HCT116 (cell line): ENCODE results near the gene ANKRD13C. TPM values are rescaled to one million over a fixed set of nuclear protein-coding genes. Genes with fewer than 3 reads are reported as not detected.

ENCODE experiments used
- ATAC-seq: fragments of 200-7000 bp; cut with Tn5 transposase; 2 replicates; pipeline ENCODE4 v1.9.1; 2020; ENCODE audit warnings: mild to moderate bottlenecking, moderate library complexity
- BruUV-seq: library from RNA; stranded (reverse); fragments of 400-500 nt; replicated peaks from 2 replicates; lab custom pipeline; 2021; lab: Mats Ljungman, UMichigan
- CTCF ChIA-PET: fragments of 300-600 bp; sonication (Branson Sonifier 250); formaldehyde crosslinking; loops from one replicate; lab custom pipeline; 2021; ENCODE audit warnings: antibody characterized with exemption; lab: Charles Lee
- POLR2A ChIA-PET: fragments of 300-600, 350-600 bp; sonication (Branson Sonifier 250); formaldehyde crosslinking; loops from one replicate; lab custom pipeline; 2021; ENCODE audit warnings: antibody characterized with exemption; lab: Charles Lee
- RAD21 ChIA-PET, 2 experiments: fragments of 300-600 bp; sonication (Branson Sonifier 250); formaldehyde crosslinking; loops; one replicate each; lab custom pipeline; 2023; ENCODE audit warnings: low total read pairs in 2 of 2; ENCODE audit not compliant: uncharacterized antibody in 2 of 2, unreplicated experiment in 2 of 2, low non-redundant PET in 1 of 2; lab: Charles Lee
- DNase-seq: peaks from one replicate; pipeline ENCODE4 v3.0.0-alpha.2; 2010; ENCODE audit warnings: low read depth, low spot score
- H2AFZ ChIP-seq: fragments of 200-600 bp; shearing (Covaris generic), sonication (generic); 2 replicates; pipeline ENCODE4 v1.6.1; 2017; ENCODE audit warnings: low read depth, mixed run types, mixed read lengths, antibody characterized with exemption, low read length; ENCODE audit not compliant: poor library complexity, severe bottlenecking
- H3K27ac ChIP-seq: 2 replicates; pipeline ENCODE4 v1.5.1; 2012; ENCODE audit warnings: low read depth, low read length
- H3K27me3 ChIP-seq: fragments of 200-600 bp; sonication (generic); 2 replicates; pipeline ENCODE4 v1.6.1; 2016; ENCODE audit warnings: mixed run types, low read length, mixed read lengths; ENCODE audit not compliant: insufficient read depth
- H3K36me3 ChIP-seq, 2 experiments: fragments of 200-500 bp in 1 of 2; fragments of 200-600 bp in 1 of 2; sonication (Bioruptor generic) in 1 of 2; sonication (generic) in 1 of 2; 2 replicates each; pipeline versions ENCODE4 v1.5.1 to v1.6.1; 2014 to 2016; ENCODE audit warnings: low read length in 2 of 2, inconsistent platforms in 1 of 2, mixed read lengths in 1 of 2, mixed run types in 1 of 2; ENCODE audit not compliant: insufficient read depth in 2 of 2, control insufficient read depth in 1 of 2
- H3K4me1 ChIP-seq, 2 experiments: fragments of 200-600 bp in 1 of 2; sonication (generic) in 1 of 2; 2 replicates each; pipeline versions ENCODE4 v1.5.1 to v1.6.1; 2012 to 2017; ENCODE audit warnings: low read length in 2 of 2, inconsistent platforms in 1 of 2, mild to moderate bottlenecking in 1 of 2, mixed read lengths in 1 of 2, mixed run types in 1 of 2, moderate library complexity in 1 of 2; ENCODE audit not compliant: insufficient read depth in 2 of 2, control insufficient read depth in 1 of 2
- H3K4me2 ChIP-seq: fragments of 200-600 bp; sonication (generic); 2 replicates; pipeline ENCODE4 v1.6.1; 2017; ENCODE audit warnings: mixed run types, low read length, mixed read lengths
- H3K4me3 ChIP-seq, 2 experiments: fragments of 200-600 bp in 1 of 2; sonication (generic) in 1 of 2; replicated peaks in 1 of 2; 2 replicates each; pipeline ENCODE4 v1.5.1; 2011 to 2016; ENCODE audit warnings: low read length in 2 of 2, control low read depth in 1 of 2, low read depth in 1 of 2, mild to moderate bottlenecking in 1 of 2, mixed read lengths in 1 of 2, mixed run types in 1 of 2
- H3K79me2 ChIP-seq: fragments of 200-600 bp; sonication (generic); 2 replicates; pipeline ENCODE4 v1.6.1; 2017; ENCODE audit warnings: mild to moderate bottlenecking, mixed run types, low read length, moderate library complexity, mixed read lengths; ENCODE audit not compliant: insufficient read depth
- H3K9ac ChIP-seq: fragments of 200-600 bp; sonication (generic); 2 replicates; pipeline ENCODE4 v1.6.1; 2016; ENCODE audit warnings: low read length, mixed read lengths
- H3K9me2 ChIP-seq: fragments of 200-600 bp; sonication (generic), shearing (Covaris generic); 2 replicates; pipeline ENCODE4 v1.6.1; 2017; ENCODE audit warnings: mixed run types, mild to moderate bottlenecking, moderate library complexity; ENCODE audit not compliant: insufficient read depth
- H3K9me3 ChIP-seq, 2 experiments: fragments of 200-500 bp in 1 of 2; fragments of 200-600 bp in 1 of 2; sonication (Bioruptor generic) in 1 of 2; sonication (generic) in 1 of 2; 2 replicates each; pipeline ENCODE4 v1.6.1; 2014 to 2017; ENCODE audit warnings: low read length in 2 of 2, mixed read lengths in 2 of 2, inconsistent platforms in 1 of 2, low read depth in 1 of 2, mild to moderate bottlenecking in 1 of 2, mixed run types in 1 of 2, moderate library complexity in 1 of 2; ENCODE audit not compliant: control insufficient read depth in 1 of 2, insufficient read depth in 1 of 2
- H4K20me1 ChIP-seq: fragments of 200-600 bp; sonication (generic), shearing (Covaris generic); 2 replicates; pipeline ENCODE4 v1.6.1; 2017; ENCODE audit warnings: mixed run types, mild to moderate bottlenecking, moderate library complexity; ENCODE audit not compliant: insufficient read depth
- EGR1 ChIP-seq: IDR thresholded peaks from 2 replicates; pipeline ENCODE4 v1.6.1; 2012; ENCODE audit warnings: low read depth
- ELF1 ChIP-seq: IDR thresholded peaks from 2 replicates; pipeline ENCODE4 v1.6.1; 2012; ENCODE audit warnings: low read depth, borderline replicate concordance
- JUND ChIP-seq: IDR thresholded peaks from 2 replicates; pipeline ENCODE4 v1.6.1; 2012
- POLR2AphosphoS5 ChIP-seq: IDR thresholded peaks from 2 replicates; pipeline ENCODE4 v1.6.1; 2011; ENCODE audit warnings: mild to moderate bottlenecking, low read depth, low read length, moderate library complexity
- RAD21 ChIP-seq: IDR thresholded peaks from 2 replicates; pipeline ENCODE4 v1.6.1; 2012; ENCODE audit warnings: low read depth, mild to moderate bottlenecking
- SP1 ChIP-seq: IDR thresholded peaks from 2 replicates; pipeline ENCODE4 v1.6.1; 2012; ENCODE audit warnings: low read depth
- TCF7L2 ChIP-seq: IDR thresholded peaks from 2 replicates; pipeline ENCODE4 v1.7.0; 2011; ENCODE audit warnings: borderline replicate concordance, inconsistent platforms; ENCODE audit not compliant: insufficient read depth, insufficient read length; ENCODE audit errors: extremely low read depth
- ZFX ChIP-seq: fragments of 450-650 bp; IDR thresholded peaks from 2 replicates; pipeline ENCODE4 v1.6.1; 2017
- ZNF274 ChIP-seq: fragments of 200-500 bp; sonication (Bioruptor generic); IDR thresholded peaks from 2 replicates; pipeline ENCODE4 v1.6.1; 2014; ENCODE audit warnings: mild to moderate bottlenecking, low read depth, low read length, inconsistent platforms
- intact Hi-C: fragments of 100-400 bp; cut with micrococcal nuclease; formaldehyde crosslinking; loops from 2 replicates; pipeline ENCODE4 v1.10.0; 2022
- total RNA-seq: library from RNA; stranded (reverse); gene quantifications from one replicate; pipeline ENCODE4 v1.2.1, GENCODE V29; 2021; ENCODE audit not compliant: unreplicated experiment
- TF ChIP-seq, protein P1 (sequence below), 3 experiments: fragments of 200-600 bp in 1 of 3; sonication (generic) in 1 of 3; IDR thresholded peaks in 2 of 3; conservative IDR thresholded peaks in 1 of 3; 2 replicates each; pipeline ENCODE4 v1.5.1; 2012 to 2017; ENCODE audit warnings: low read depth in 2 of 3, low read length in 2 of 3, antibody characterized with exemption in 1 of 3, borderline replicate concordance in 1 of 3, control low read depth in 1 of 3, mild to moderate bottlenecking in 1 of 3, mixed read lengths in 1 of 3, mixed run types in 1 of 3, moderate library complexity in 1 of 3; ENCODE audit not compliant: insufficient read depth in 1 of 3
- TF ChIP-seq, protein P2 (sequence below): IDR thresholded peaks from 2 replicates; pipeline ENCODE4 v1.6.1; 2011; ENCODE audit warnings: mild to moderate bottlenecking, low read length, moderate library complexity; ENCODE audit not compliant: insufficient replicate concordance; ENCODE audit errors: extremely low read depth

The ANKRD13C gene
- total RNA-seq, 1 experiment from 2014 or later = 21.1 TPM

DNA sequence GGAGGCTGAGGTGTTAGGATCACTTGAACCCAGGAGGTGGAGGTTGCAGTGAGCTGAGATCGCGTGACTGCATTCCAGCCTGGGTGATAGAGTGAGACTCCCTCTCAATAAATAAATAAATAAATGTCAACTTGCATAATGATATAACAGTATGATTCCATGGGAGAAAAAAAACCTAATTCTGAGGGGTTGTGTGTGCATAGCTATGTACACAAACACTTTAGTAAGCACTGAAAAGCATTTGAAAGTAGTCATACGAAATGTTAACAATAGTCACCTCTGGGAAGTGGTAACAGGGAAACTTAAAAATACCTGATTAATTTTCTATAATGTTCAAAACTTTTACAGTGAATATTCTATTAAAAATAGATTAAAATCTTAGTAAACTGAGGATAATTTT is 43.2 kb downstream of the ANKRD13C start:
- no TSS peak for BruUV-seq
- Histone ChIP-seq H3K4me2 (no peak overlapping the region), H3K9ac (no peak overlapping the region), H3K27me3 (no peaks in the 10 kb centered on the region), H4K20me1 (peaks cover 2% of the 10 kb centered on the region; the same call in 1 of the 2 replicates), H3K4me1 (peaks cover 4 to 10% of the 10 kb centered on the region in 2 experiments), H2AFZ (no peak overlapping the region), H3K79me2 (peaks cover 21% of the 10 kb centered on the region), H3K27ac (no peak overlapping the region), H3K36me3 (0 out of 4 replicates have a peak, but pooled peaks cover 0 to 2% of the 10 kb centered on the region in 2 experiments), H3K4me3 (no peak overlapping the region), H3K9me2 (no peaks in the 10 kb centered on the region), H3K9me3 (no peaks in the 10 kb centered on the region)
- TF ChIP-seq, protein P1, sequence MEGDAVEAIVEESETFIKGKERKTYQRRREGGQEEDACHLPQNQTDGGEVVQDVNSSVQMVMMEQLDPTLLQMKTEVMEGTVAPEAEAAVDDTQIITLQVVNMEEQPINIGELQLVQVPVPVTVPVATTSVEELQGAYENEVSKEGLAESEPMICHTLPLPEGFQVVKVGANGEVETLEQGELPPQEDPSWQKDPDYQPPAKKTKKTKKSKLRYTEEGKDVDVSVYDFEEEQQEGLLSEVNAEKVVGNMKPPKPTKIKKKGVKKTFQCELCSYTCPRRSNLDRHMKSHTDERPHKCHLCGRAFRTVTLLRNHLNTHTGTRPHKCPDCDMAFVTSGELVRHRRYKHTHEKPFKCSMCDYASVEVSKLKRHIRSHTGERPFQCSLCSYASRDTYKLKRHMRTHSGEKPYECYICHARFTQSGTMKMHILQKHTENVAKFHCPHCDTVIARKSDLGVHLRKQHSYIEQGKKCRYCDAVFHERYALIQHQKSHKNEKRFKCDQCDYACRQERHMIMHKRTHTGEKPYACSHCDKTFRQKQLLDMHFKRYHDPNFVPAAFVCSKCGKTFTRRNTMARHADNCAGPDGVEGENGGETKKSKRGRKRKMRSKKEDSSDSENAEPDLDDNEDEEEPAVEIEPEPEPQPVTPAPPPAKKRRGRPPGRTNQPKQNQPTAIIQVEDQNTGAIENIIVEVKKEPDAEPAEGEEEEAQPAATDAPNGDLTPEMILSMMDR (IDR thresholded peaks at IDR 0.05 in 2 of 3, conservative IDR thresholded peaks at IDR 0.05 in 1 of 3; ENCODE audit: borderline replicate concordance in 1 of 3, insufficient read depth in 1 of 3, low read depth in 2 of 3, low read length in 2 of 3) = no peak
- no peak for TF ChIP-seq ELF1
- no peak for TF ChIP-seq RAD21
- TF ChIP-seq SP1 = no peak
- TF ChIP-seq ZNF274 = no peak
- no peak for TF ChIP-seq EGR1
- no peak for TF ChIP-seq POLR2AphosphoS5
- TF ChIP-seq TCF7L2 = no peak
- TF ChIP-seq, protein P2, sequence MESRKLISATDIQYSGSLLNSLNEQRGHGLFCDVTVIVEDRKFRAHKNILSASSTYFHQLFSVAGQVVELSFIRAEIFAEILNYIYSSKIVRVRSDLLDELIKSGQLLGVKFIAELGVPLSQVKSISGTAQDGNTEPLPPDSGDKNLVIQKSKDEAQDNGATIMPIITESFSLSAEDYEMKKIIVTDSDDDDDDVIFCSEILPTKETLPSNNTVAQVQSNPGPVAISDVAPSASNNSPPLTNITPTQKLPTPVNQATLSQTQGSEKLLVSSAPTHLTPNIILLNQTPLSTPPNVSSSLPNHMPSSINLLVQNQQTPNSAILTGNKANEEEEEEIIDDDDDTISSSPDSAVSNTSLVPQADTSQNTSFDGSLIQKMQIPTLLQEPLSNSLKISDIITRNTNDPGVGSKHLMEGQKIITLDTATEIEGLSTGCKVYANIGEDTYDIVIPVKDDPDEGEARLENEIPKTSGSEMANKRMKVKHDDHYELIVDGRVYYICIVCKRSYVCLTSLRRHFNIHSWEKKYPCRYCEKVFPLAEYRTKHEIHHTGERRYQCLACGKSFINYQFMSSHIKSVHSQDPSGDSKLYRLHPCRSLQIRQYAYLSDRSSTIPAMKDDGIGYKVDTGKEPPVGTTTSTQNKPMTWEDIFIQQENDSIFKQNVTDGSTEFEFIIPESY = no peak
- TF ChIP-seq ZFX = no peak
- TF ChIP-seq JUND = no peak
- ChIA-PET POLR2A (no interaction called here), CTCF (no interaction called here), RAD21 (no interaction called here)
- no peak for ATAC-seq
- no peak for DNase-seq
- intact Hi-C loops = no loop called here
